Astrocyte of the cerebellum (primary cell): ENCODE measurements around the gene KLHL21.
"Not testable (repeated sequence)": the region's sequence is repeated elsewhere in the genome, so short reads cannot be mapped to it uniquely, and the experiment has no call there.

Experiments used
- DNase-seq: peaks from one replicate; pipeline ENCODE4 v3.0.0-alpha.2; 2011; ENCODE audit warnings: low read depth
- H3K4me3 ChIP-seq: 2 replicates; pipeline ENCODE4 v1.5.1; 2011; ENCODE audit warnings: mild to moderate bottlenecking, low read depth, low read length, moderate library complexity
- in situ Hi-C: cut with HindIII; loops from 2 replicates; pipeline ENCODE4 v1.10.0; 2017; ENCODE audit warnings: low sequenced_read_pairs
- TF ChIP-seq, protein P1 (sequence below): IDR thresholded peaks from 2 replicates; pipeline ENCODE4 v1.5.1; 2012; ENCODE audit warnings: low read length, low read depth, moderate library complexity, mild to moderate bottlenecking; ENCODE audit errors: missing control alignments

KLHL21 gene

DNA sequence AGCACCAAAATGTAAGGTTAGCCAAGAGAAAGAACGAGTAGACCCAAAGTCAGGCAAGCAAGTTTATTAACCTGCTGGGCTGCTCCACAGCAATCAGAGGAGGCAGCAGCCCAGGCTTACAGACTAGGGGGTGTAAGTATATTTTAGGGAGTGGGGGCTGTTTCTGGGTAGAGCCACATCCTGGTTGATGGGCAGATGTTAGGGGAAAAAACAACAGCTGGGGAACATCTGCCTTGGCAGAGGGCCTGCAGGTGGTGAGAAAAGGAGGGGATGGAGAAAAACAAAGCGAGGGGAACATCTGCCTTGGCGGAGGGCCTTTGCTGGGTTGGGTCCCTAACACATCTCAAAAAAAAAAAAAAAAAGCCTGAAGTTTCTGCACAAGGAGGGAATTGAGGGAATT is 32.6 kb downstream of the KLHL21 start:
- in situ Hi-C loops: no loop called here
- no peak overlapping the region for H3K4me3 ChIP-seq
- no peak for DNase-seq
- TF ChIP-seq, protein P1, sequence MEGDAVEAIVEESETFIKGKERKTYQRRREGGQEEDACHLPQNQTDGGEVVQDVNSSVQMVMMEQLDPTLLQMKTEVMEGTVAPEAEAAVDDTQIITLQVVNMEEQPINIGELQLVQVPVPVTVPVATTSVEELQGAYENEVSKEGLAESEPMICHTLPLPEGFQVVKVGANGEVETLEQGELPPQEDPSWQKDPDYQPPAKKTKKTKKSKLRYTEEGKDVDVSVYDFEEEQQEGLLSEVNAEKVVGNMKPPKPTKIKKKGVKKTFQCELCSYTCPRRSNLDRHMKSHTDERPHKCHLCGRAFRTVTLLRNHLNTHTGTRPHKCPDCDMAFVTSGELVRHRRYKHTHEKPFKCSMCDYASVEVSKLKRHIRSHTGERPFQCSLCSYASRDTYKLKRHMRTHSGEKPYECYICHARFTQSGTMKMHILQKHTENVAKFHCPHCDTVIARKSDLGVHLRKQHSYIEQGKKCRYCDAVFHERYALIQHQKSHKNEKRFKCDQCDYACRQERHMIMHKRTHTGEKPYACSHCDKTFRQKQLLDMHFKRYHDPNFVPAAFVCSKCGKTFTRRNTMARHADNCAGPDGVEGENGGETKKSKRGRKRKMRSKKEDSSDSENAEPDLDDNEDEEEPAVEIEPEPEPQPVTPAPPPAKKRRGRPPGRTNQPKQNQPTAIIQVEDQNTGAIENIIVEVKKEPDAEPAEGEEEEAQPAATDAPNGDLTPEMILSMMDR: no peak

DNA sequence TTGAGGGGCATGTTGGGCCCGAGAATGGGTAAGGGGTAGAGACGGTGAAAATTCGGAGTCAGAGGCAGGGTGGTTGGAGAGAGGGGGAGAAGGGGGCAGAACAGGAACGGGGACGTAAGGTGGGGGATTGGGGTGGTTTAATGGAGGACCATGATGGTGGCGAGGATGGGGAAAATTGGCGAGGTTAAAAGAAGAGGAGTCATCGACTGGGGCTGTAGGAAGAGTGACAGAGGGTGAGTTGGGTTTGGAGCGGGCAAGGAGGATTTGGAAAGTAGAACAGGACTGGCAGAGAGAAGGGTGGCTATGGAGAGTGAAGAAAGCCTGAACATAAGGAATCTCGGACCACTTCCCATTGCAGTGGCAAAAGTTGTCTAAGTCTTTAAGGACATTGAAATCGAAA is 33.6 kb downstream of the KLHL21 start:
- in situ Hi-C loops: no loop called here
- TF ChIP-seq, protein P1: no peak
- H3K4me3 ChIP-seq: no peak overlapping the region
- DNase-seq: no peak

DNA sequence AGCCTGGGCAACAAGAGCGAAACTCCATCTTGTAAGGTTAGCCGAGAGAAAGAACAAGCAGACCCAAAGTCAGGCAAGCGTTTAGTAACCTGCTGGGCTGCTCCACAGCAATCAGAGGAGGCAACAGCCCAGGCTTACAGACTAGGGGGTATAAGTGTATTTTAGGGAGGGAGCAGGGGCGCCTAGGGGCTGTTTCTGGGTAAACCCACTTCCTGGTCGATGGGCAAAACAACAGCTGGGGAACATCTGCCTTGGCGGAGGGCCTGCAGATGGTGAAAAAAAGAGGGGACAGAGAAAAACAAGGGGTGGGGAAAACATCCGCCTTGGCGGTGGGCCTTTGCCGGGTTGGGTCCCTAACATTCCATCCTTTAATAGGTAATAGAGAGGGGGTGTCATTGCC is 42.4 kb downstream of the KLHL21 start:
- TF ChIP-seq, protein P1: no peak
- in situ Hi-C loops: no loop called here
- H3K4me3 ChIP-seq: no peak overlapping the region
- DNase-seq: no peak

DNA sequence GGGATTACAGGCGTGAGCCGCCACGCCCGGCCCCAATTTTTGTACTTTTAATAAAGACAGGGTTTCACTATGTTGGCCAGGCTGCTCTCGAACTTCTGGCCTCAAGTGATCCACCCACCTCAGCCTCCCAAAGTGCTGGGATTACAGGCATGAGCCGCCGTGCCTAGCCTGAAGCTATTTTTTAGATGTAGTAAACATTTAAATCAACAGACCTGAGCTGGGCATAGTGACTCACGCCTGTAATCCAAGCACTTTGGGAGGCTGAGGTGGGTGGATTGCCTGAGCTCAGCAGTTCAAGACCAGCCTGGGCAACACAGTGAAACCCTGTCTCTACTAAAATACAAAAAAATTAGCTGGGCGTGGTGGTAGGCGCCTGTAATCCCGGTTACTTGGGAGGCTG is 43.5 kb downstream of the KLHL21 start:
- in situ Hi-C loops: not testable (repeated sequence)

DNA sequence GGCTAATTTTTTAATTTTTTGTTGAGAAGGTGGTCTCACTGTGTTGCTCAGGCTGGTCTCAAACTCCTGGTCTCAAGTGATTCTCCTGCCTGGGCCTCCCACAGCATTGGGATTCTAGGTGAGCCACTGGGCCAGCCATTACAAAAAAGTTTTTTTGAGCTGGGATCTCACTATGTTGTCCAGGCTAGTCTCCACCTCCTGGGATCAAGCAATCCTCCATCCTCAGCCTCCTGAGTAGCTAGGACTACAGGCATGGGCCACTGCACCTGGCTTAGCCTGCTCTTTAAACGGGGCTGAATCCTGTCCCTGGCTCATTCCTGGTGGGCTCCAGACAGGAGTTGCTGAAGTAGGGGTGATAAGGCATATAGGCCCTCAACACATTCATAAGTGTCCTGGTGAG is 45.1 kb downstream of the KLHL21 start:
- in situ Hi-C loops: no loop called here
- TF ChIP-seq, protein P1: no peak
- DNase-seq: no peak
- no peak overlapping the region for H3K4me3 ChIP-seq

More for the DNA sequence above, 43.5 kb downstream of the KLHL21 start:
- H3K4me3 ChIP-seq, DNase-seq: not testable (repeated sequence)

DNA sequence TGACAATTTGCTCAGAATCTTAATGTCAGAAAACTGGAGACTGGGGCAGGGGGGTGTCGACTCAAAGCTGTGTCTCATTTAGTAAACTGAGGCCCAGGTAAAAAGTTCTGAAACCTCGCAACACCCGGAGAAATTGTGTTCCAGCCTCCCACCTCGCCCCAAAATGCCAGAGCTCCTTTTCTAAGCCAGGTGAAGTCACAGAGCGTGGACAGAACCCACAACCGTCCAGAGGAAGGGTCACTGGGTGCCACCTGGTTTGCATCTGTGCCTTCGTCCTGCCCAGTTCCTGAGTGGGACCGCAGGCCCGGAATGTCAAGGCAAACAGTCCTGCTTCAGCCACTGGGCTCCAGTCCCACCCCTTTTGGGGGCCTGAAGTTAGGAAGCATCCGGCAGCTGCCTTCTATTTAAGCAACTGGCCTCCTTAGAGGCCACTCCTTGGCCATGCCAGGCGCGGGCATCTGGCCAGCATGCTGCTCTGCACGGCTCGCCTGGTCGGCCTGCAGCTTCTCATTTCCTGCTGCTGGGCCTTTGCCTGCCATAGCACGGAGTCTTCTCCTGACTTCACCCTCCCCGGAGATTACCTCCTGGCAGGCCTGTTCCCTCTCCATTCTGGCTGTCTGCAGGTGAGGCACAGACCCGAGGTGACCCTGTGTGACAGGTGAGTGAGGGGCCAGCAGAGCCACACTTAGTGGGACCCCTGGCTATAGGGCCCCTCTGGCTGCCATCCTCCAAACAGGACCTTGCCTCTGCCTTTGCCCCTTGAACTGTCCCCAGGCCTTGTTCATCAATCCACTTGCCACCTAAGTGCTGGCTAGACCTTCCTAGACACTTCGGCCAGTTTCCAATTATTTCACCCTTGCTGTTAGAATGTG is 47.5 kb downstream of the KLHL21 start, which contains the start of gene TAS1R1:
TSS of gene TAS1R1 (plus strand) at position 401 of the 872 bp plus-strand sequence. CDS start at position 468, 67 bp downstream.
- TF ChIP-seq, protein P1: no peak
- peak within 1 kb of the TSS; percentile 96 for H3K4me3 ChIP-seq
- in situ Hi-C loops: no loop called here
- DNase-seq: no peak
